Measurements from ENCODE around the gene CCDC149. TPM values are rescaled to one million over a fixed set of nuclear protein-coding genes. Genes with fewer than 3 reads are reported as not detected.

Gene CCDC149
- total and polyA plus RNA-seq, 2 of the 4 experiments (the other 2 are of a cell fraction), result 6.7 to 7.0 TPM

GRCh38 chr4:24877868-24878635 is 34.8 kb downstream of the CCDC149 start:
- Histone ChIP-seq H3K9me1 (ENCODE audit: insufficient read depth, low read length) (no peaks in the 10 kb centered on the region), H2BK15ac (ENCODE audit: low read depth, low read length) (no peak overlapping the region), H2BK5ac (ENCODE audit: low read depth, low read length, poor library complexity, severe bottlenecking) (no peak overlapping the region), H3K79me1 (ENCODE audit: low read depth in 1 of 2, low read length in 2 of 2) (no peaks in the 10 kb centered on the region), H3K18ac (ENCODE audit: low read depth, low read length) (no peak overlapping the region), H3K23ac (ENCODE audit: low read depth, low read length) (no peak overlapping the region), H3K4me1 (ENCODE audit: control insufficient read depth, insufficient read depth, low read length) (no peaks in the 10 kb centered on the region), H3K4me2 (ENCODE audit: low read depth, low read length) (no peak overlapping the region), H4K5ac (ENCODE audit: low read depth, low read length) (no peak overlapping the region), H2AK9ac (replicated peaks; ENCODE audit: low read depth, low read length, poor library complexity) (no peak overlapping the region), H3K36me3 (ENCODE audit: control insufficient read depth, insufficient read depth, low read length) (peaks cover under 1% of the 10 kb centered on the region; the same call in 1 of the 2 replicates), H3K4ac (ENCODE audit: low read depth, low read length) (no peak overlapping the region), H3K9ac (ENCODE audit: low read depth, low read length) (no peak overlapping the region), H2AK5ac (ENCODE audit: low read depth, low read length) (no peak overlapping the region), H3K9me3 (ENCODE audit: control insufficient read depth, insufficient read depth, low read length) (no peaks in the 10 kb centered on the region; the same call in 1 of the 2 replicates), H3K14ac (replicated peaks; ENCODE audit: low read depth, low read length) (no peak overlapping the region), H3K27ac (ENCODE audit: insufficient read depth, low read length) (no peak overlapping the region), H2BK120ac (ENCODE audit: low read depth, low read length) (no peak overlapping the region), H4K91ac (ENCODE audit: insufficient read depth, low read depth, low read length) (no peak overlapping the region), H3K27me3 (ENCODE audit: control insufficient read depth, insufficient read depth, low read length) (no peaks in the 10 kb centered on the region), H4K8ac (ENCODE audit: low read depth in 2 of 2, low read length in 2 of 2) (no peak overlapping the region), H2BK20ac (ENCODE audit: low read depth, low read length) (no peak overlapping the region), H3K4me3 (ENCODE audit: insufficient read depth, low read depth, low read length) (no peak overlapping the region), H2AFZ (replicated peaks; ENCODE audit: low read length, poor library complexity) (no peak overlapping the region), H4K20me1 (ENCODE audit: insufficient read depth, low read length) (no peaks in the 10 kb centered on the region), H3K56ac (ENCODE audit: extremely low read depth, insufficient read depth, low read length) (no peak overlapping the region)
- dilution Hi-C loops (cut with HindIII; ENCODE audit: low sequenced_read_pairs, unreplicated experiment) (no loop called here), intact Hi-C loops (cut with micrococcal nuclease) (no loop called here), in situ Hi-C loops (cut with MboI; ENCODE audit: low sequenced_read_pairs) (no loop called here)
- no TSS peak for BruUV-seq (replicated peaks)
- TF ChIP-seq USF2 (IDR thresholded peaks at IDR 0.05; ENCODE audit: low read depth, low read length) (no peak), POLR2A (IDR thresholded peaks at IDR 0.05; ENCODE audit: low read depth, low read length) (no peak), MAFK (IDR thresholded peaks at IDR 0.05; ENCODE audit: low read depth, low read length) (no peak), CEBPB (IDR thresholded peaks at IDR 0.05; ENCODE audit: low read depth, low read length) (no peak), RAD21 (IDR thresholded peaks at IDR 0.05; ENCODE audit: low read length) (no peak), NFE2L2 (IDR thresholded peaks at IDR 0.05; ENCODE audit: low read depth, low read length) (no peak), RFX5 (IDR thresholded peaks at IDR 0.05; ENCODE audit: low read depth, low read length) (no peak), BHLHE40 (IDR thresholded peaks at IDR 0.05; ENCODE audit: low read depth, low read length) (no peak), CTCF (conservative IDR thresholded peaks at IDR 0.05; ENCODE audit: low read depth, low read length) (no peak)
- POLR2A ChIA-PET (ENCODE audit: unreplicated experiment), result no interaction called here
- 83% methylated on average over 1 of the region's 9 CpGs; no CpG with 5 or more reads in 1 of the 2 experiments for WGBS, 2 experiments (ENCODE audit: extremely low coverage in 2 of 2, insufficient read length in 1 of 2)
- ATAC-seq (ENCODE audit: low read depth) (no peak), DNase-seq (no peak)
- CTCF ChIA-PET, result interaction anchor here (0.6 kb wide), 1 partner anchor 1017 kb away, joined by 4 read pairs; no protein-coding TSS in a partner anchor

All from IMR-90 (cell line).